Mesothelial cell of epicardium (in vitro differentiated cells): ENCODE results near the gene CWF19L1. TPM values are rescaled to one million over a fixed set of nuclear protein-coding genes. Genes with fewer than 3 reads are reported as not detected.

Experiments used
- DNase-seq, 2 experiments: peaks; one replicate each; pipeline ENCODE4 v3.0.0; 2021; ENCODE audit warnings: low spot score in 2 of 2; ENCODE audit not compliant: unreplicated experiment in 2 of 2
- H3K27ac Mint-ChIP-seq: 2 replicates; pipeline ENCODE4 v1.8.0; 2021; ENCODE audit warnings: mixed read lengths
- H3K27me3 Mint-ChIP-seq: 2 replicates; pipeline ENCODE4 v1.8.0; 2021; ENCODE audit warnings: low read depth, mixed read lengths
- H3K36me3 Mint-ChIP-seq: 2 replicates; pipeline ENCODE4 v1.8.0; 2021; ENCODE audit warnings: mixed read lengths
- H3K4me1 Mint-ChIP-seq: 2 replicates; pipeline ENCODE4 v1.8.0; 2021; ENCODE audit warnings: mixed read lengths
- H3K4me3 Mint-ChIP-seq: 2 replicates; pipeline ENCODE4 v1.8.0; 2021; ENCODE audit warnings: mild to moderate bottlenecking, moderate library complexity, mixed read lengths
- H3K9me3 Mint-ChIP-seq: 2 replicates; pipeline ENCODE4 v1.8.0; 2021; ENCODE audit warnings: mixed read lengths
- total RNA-seq: library from RNA; stranded (reverse); gene quantifications from 3 replicates; pipeline ENCODE4 v1.2.1, GENCODE V29; 2021
- TF ChIP-seq, protein P1 (sequence below): fragments of 200-600 bp; sonication (generic); IDR thresholded peaks from one replicate; pipeline ENCODE4 v1.5.0; 2021; ENCODE audit warnings: antibody characterized with exemption; ENCODE audit not compliant: unreplicated experiment

Gene CWF19L1
- total RNA-seq, 1 donor from 2014 or later, result 25.6 TPM

DNA sequence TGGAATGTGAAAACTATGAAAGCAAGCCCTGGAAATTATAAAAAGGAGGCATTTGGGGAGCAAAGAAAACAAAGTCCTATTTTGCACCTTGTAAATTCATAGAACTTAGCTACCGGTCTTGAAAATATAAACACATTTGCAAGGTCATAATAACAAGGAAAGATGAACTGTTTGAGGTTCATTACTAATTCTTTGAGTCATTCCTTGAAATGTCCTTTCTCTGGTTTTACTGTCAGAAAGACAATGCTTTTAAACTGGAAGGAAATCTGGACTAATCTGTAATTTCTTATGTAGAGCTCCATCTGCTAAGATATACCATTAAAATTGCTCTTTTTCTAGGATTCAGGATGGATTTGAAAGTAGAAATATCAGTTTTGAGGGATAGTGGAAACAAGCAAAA, 83.0 kb downstream of the CWF19L1 start:
- peaks cover 3% of the 10 kb centered on the region for H3K36me3 Mint-ChIP-seq
- peak overlapping the region; percentile 93 for H3K27ac Mint-ChIP-seq
- H3K4me1 Mint-ChIP-seq, result peaks cover 31% of the 10 kb centered on the region
- TF ChIP-seq, protein P1, sequence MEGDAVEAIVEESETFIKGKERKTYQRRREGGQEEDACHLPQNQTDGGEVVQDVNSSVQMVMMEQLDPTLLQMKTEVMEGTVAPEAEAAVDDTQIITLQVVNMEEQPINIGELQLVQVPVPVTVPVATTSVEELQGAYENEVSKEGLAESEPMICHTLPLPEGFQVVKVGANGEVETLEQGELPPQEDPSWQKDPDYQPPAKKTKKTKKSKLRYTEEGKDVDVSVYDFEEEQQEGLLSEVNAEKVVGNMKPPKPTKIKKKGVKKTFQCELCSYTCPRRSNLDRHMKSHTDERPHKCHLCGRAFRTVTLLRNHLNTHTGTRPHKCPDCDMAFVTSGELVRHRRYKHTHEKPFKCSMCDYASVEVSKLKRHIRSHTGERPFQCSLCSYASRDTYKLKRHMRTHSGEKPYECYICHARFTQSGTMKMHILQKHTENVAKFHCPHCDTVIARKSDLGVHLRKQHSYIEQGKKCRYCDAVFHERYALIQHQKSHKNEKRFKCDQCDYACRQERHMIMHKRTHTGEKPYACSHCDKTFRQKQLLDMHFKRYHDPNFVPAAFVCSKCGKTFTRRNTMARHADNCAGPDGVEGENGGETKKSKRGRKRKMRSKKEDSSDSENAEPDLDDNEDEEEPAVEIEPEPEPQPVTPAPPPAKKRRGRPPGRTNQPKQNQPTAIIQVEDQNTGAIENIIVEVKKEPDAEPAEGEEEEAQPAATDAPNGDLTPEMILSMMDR, result no peak
- DNase-seq, result no peak
- peak overlapping the region; percentile 95 for H3K4me3 Mint-ChIP-seq
- no peaks in the 10 kb centered on the region for H3K9me3 Mint-ChIP-seq
- H3K27me3 Mint-ChIP-seq, result no peaks in the 10 kb centered on the region

DNA sequence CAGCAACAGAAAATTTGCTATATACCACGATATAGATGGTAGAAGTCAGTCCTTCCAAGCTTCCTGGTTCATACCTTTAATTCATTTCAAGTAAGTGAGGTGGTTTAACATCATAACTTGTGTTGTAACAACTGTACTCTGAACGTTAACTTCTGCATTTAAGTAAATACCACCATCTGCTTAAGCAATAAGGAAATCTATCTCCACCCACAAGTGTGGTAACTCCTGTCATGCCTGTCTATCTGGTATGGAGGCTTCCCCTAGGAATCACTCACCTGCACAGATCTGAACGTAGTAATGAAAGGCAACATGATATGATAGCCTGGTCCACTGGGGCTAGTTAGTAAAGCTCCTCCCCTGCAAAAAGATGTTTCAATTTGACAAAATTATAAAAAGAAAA, 84.0 kb downstream of the CWF19L1 start:
- Mint-ChIP-seq H3K27ac (no peak overlapping the region), H3K4me1 (peaks cover 31% of the 10 kb centered on the region), H3K4me3 (no peak overlapping the region), H3K36me3 (peaks cover 1% of the 10 kb centered on the region), H3K27me3 (no peaks in the 10 kb centered on the region), H3K9me3 (no peaks in the 10 kb centered on the region)
- DNase-seq, result no peak
- TF ChIP-seq, protein P1, result no peak

DNA sequence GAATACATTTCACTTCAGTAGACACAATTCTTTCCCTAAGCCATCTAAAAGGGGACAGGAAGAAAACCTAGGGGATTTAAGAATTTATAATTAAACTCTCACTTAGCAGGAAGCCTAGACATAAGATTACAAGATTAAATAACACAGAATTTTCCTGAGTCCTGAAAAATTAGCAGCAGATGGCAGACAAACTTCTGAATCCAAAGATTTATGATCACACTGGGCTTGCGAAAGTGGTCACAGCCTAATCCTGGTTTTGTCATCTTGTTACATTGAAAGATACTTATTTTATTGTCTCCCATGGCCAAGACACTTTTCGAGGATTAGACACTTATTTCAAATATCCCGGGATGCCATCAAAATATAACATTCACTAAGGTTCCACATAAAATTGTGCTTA, 84.5 kb downstream of the CWF19L1 start:
- Mint-ChIP-seq H3K27ac (no peak overlapping the region), H3K9me3 (no peaks in the 10 kb centered on the region), H3K36me3 (peaks cover 3% of the 10 kb centered on the region), H3K4me3 (no peak overlapping the region), H3K27me3 (no peaks in the 10 kb centered on the region), H3K4me1 (peaks cover 31% of the 10 kb centered on the region)
- DNase-seq, result no peak
- TF ChIP-seq, protein P1, result no peak

Other genes starting within 250 kb of the CWF19L1 start
- not detected in 3 replicates for gene CPN1, start 185.8 kb downstream of the CWF19L1 start, total RNA-seq
- 29.0 to 32.5 TPM (median 29.5 TPM) in 3 replicates for gene ERLIN1, start 81.6 kb downstream of the CWF19L1 start, total RNA-seq
- 18.5 to 20.1 TPM (median 19.0 TPM) in 3 replicates for gene CHUK, start 38.0 kb downstream of the CWF19L1 start, total RNA-seq
- gene BLOC1S2, start 19.0 kb upstream of the CWF19L1 start, total RNA-seq, result 28.5 to 33.0 TPM (median 31.2 TPM) in 3 replicates
- 0.09 TPM in 1 of 3 replicates, not detected in the others for gene PKD2L1, start 62.6 kb upstream of the CWF19L1 start, total RNA-seq
- gene SCD, start 79.6 kb upstream of the CWF19L1 start, total RNA-seq, result 157 to 162 TPM (median 159 TPM) in 3 replicates
- 0.60 to 0.95 TPM (median 0.69 TPM) in 3 replicates for gene WNT8B, start 195.4 kb upstream of the CWF19L1 start, total RNA-seq